ENCODE measurements around the gene TMOD1.

Gene TMOD1

DNA sequence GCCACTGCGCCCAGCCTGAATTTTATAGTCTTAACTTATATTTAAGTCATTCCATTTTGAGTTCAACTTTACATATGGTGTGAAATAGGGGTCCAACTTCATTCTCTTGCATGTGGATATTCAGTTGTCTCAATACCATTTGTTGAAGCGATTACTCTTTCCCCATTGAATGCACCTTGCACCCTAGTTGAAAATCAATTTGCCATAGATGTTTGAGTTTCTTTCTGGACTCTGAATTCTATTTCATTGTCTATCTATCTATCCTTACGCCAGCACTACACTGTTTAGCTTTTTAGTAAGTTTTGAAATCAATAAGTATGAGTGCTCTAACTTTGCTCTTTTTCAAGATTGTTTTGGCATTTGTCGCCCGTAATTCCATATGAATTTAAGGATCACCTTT lies 49.8 kb downstream of the TMOD1 start:
- DNase-seq: no peak

DNA sequence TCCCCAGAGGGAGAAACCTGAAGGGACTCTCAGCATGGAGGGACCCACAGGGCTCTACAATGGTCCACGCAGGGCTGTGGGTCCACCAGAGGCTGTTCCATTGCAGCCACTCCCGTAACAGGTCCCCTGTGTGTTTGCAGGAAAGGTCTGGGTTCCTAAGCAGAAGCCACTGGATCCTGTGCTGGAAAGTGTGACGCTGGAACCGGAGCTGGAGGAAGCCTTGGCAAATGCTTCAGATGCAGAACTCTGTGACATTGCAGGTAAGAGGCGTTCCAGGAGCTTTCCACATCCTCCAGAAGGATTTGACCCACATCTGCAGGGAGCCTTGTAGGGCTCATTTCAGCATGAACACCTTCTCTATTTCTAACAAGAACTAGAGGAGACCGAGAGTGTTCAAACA lies 51.7 kb downstream of the TMOD1 start:
- no peak for DNase-seq

DNA sequence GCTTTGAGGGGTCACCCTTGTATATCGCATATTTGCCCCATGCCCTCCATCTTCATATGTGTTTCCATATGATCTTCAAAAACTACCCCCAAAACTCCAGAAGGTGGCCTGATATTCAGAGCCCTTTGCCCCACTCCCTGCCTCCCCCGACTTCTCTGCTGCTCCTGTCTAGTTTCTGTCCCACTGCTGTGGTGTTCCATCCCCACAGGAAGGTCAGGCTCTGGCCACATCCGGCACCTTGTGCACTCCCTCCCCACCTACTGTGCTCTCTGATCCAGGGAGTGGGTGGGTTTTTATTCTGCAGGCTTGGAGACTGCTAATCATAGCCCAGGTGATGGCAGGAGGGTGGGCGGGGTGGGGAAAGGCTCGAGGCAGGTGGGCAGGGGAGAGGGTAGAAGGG lies 52.4 kb downstream of the TMOD1 start:
- no peak for DNase-seq

- no peak for DNase-seq
These were observed 53.2 kb downstream of the TMOD1 start for GRCh38 chr9:97554566-97555075.

GRCh38 chr9:97555164-97555563 lies 53.7 kb downstream of the TMOD1 start:
- no peak for DNase-seq

GRCh38 chr9:97556036-97556720 lies 54.7 kb downstream of the TMOD1 start:
- no peak for DNase-seq

- no peak for DNase-seq
These were observed 55.5 kb downstream of the TMOD1 start for GRCh38 chr9:97556721-97557605.

GRCh38 chr9:97557606-97558095 lies 56.2 kb downstream of the TMOD1 start:
- DNase-seq: no peak

GRCh38 chr9:97558701-97559101 lies 57.2 kb downstream of the TMOD1 start:
- DNase-seq: no peak

DNA sequence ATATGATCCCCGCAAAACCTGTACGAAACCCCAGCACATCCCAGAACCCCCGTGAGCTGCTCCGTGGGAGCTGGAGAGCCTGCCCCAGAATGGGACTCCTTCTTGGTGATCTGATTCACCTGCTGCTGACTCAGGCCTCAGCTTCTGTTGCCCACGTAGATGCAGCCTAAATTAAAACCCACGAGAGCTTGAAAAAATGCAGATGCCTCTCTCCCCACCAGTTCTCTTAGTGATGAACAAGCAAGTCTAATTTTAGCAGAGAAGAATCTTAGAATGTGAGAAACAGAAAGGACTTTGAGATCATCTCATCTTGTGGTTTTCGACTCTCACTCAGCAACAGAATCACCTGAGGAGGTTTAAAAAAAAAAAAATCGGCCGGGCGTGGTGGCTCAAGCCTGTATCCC lies 57.6 kb downstream of the TMOD1 start:
- DNase-seq: no peak

- no peak for DNase-seq
These were observed 58.7 kb downstream of the TMOD1 start for GRCh38 chr9:97560154-97560553.

- no peak for DNase-seq
These were observed 59.4 kb downstream of the TMOD1 start for GRCh38 chr9:97560851-97561250.

DNA sequence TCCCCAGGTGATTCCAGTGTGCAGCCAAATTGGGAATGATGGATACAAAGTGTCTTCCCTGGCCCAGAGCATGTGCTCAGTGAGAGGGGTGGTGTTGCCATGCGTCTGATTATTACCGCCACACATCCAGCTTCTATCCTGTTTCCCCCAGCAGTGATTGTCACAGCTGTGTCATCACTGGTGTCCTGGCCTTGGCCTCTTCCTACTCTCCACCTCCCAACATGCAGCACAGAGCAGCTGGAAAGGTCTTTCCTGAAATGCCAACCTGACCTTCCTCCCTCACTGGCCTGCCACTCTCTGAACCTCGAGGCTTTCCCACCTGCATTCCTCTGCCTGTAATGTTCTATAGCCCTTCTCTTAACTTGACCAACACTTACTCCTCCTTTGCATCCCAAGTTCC lies 60.0 kb downstream of the TMOD1 start:
- DNase-seq: no peak

DNA sequence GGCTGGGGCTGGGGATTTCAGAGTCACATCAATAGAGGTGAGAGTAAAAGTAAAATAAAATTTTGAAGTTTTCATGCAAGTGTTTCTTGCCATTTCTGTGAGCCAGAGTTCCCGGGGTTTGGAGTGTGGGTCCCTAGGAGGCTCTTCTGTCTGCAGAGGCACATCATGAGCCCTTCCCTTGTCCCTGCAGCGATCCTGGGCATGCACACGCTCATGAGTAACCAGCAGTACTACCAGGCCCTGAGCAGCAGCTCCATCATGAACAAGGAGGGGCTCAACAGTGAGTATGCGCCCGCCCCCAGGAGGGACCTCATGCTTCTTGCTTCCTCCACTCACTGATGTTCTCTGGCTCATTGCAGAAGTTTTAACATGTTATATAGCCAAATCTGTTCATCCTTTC lies 61.1 kb downstream of the TMOD1 start:
- DNase-seq: no peak

- DNase-seq: no peak
These were observed 62.1 kb downstream of the TMOD1 start for GRCh38 chr9:97563458-97564135.

- no peak for DNase-seq
These were observed 63.1 kb downstream of the TMOD1 start for GRCh38 chr9:97564291-97565175.

- DNase-seq: no peak
These were observed 63.8 kb downstream of the TMOD1 start for GRCh38 chr9:97565262-97565661.

GRCh38 chr9:97567182-97567893 lies 65.9 kb downstream of the TMOD1 start:
- no peak for DNase-seq

- no peak for DNase-seq
These were observed 66.4 kb downstream of the TMOD1 start for GRCh38 chr9:97567894-97568202.

GRCh38 chr9:97568461-97569275 lies 67.2 kb downstream of the TMOD1 start:
- no peak for DNase-seq

GRCh38 chr9:97570899-97571298 lies 69.4 kb downstream of the TMOD1 start:
- DNase-seq: no peak
